ENCODE measurements around the gene E2F8.

DNA sequence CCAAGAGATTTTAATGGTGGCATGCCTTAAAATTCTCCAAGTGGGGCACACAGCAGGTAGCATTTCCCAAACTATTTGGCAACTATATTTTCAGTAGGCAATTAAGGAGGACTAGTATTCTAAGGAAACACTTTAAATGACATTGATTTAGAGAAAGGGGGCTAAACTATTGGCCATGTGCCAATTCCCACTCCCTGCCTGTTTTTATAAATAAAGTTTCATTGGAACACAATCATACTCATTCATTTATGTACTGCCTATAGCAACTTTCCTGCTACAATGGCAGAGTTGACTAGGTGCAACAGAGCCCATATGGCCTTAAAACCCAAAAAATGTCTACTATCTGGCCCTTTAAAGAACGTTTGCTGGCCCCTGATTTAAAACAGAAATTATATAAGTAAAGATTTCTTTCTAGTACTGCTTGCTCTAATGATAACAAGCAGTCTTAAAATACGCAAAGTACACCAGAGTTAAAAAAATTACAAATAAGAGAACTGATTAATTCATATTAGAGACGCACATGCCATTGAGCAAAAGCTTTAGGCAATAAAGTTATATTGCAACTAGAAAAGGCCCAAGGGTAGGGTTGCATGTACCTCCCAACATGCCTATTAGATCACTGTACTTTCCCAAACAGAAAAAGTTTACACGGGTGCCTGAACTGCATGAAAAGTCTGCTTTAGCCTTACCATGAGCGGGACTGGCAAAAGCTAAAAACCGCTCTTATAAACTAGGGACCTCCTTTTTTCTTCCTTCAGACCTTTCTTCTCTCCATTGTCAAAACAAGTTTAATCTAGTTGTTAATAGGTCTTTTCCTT, 14.2 kb downstream of the E2F8 start:
- TF ChIP-seq, protein P1, sequence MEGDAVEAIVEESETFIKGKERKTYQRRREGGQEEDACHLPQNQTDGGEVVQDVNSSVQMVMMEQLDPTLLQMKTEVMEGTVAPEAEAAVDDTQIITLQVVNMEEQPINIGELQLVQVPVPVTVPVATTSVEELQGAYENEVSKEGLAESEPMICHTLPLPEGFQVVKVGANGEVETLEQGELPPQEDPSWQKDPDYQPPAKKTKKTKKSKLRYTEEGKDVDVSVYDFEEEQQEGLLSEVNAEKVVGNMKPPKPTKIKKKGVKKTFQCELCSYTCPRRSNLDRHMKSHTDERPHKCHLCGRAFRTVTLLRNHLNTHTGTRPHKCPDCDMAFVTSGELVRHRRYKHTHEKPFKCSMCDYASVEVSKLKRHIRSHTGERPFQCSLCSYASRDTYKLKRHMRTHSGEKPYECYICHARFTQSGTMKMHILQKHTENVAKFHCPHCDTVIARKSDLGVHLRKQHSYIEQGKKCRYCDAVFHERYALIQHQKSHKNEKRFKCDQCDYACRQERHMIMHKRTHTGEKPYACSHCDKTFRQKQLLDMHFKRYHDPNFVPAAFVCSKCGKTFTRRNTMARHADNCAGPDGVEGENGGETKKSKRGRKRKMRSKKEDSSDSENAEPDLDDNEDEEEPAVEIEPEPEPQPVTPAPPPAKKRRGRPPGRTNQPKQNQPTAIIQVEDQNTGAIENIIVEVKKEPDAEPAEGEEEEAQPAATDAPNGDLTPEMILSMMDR (IDR thresholded peaks at IDR 0.05; ENCODE audit: borderline replicate concordance, extremely low read depth, low read length, poor library complexity, severe bottlenecking) = no peak
- no peak for TF ChIP-seq EZH2 (IDR thresholded peaks at IDR 0.05; ENCODE audit: borderline replicate concordance, low read depth, low read length, severe bottlenecking)
